Karpas-422 (cell line): ENCODE data around the gene WDCP. TPM values are rescaled to one million over a fixed set of nuclear protein-coding genes. Genes with fewer than 3 reads are reported as not detected.
"Not testable (repeated sequence)": the region's sequence is repeated elsewhere in the genome, so short reads cannot be mapped to it uniquely, and the experiment has no call there.

Experiments used
- DNase-seq: peaks from one replicate; pipeline ENCODE4 v3.0.0-alpha.2; 2015
- H2AFZ ChIP-seq: fragments of 200-600 bp; sonication (generic); 2 replicates; pipeline ENCODE4 v1.6.1; 2014; ENCODE audit warnings: antibody characterized with exemption, low read length, mixed read lengths
- H3K27ac ChIP-seq: fragments of 200-600 bp; sonication (generic); 2 replicates; pipeline ENCODE4 v1.5.1; 2014; ENCODE audit warnings: mild to moderate bottlenecking, low read length, moderate library complexity
- H3K27me3 ChIP-seq: fragments of 200-600 bp; sonication (generic); 2 replicates; pipeline ENCODE4 v1.6.1; 2014; ENCODE audit warnings: low read length, mixed read lengths
- H3K36me3 ChIP-seq: fragments of 200-600 bp; sonication (generic); 2 replicates; pipeline ENCODE4 v1.6.1; 2014; ENCODE audit warnings: low read length, mixed read lengths; ENCODE audit not compliant: insufficient read depth
- H3K4me1 ChIP-seq: fragments of 200-600 bp; sonication (generic); 2 replicates; pipeline ENCODE4 v1.6.1; 2014; ENCODE audit warnings: mild to moderate bottlenecking, low read length, mixed read lengths
- H3K4me2 ChIP-seq: fragments of 200-600 bp; sonication (generic); 2 replicates; pipeline ENCODE4 v1.6.1; 2014; ENCODE audit warnings: low read length, low read depth, mild to moderate bottlenecking; ENCODE audit not compliant: poor library complexity, severe bottlenecking
- H3K4me3 ChIP-seq: fragments of 200-600 bp; sonication (generic); 2 replicates; pipeline ENCODE4 v1.5.1; 2014; ENCODE audit warnings: mild to moderate bottlenecking, antibody characterized with exemption, low read length, mixed read lengths
- H3K79me2 ChIP-seq: fragments of 200-600 bp; sonication (generic); 2 replicates; pipeline ENCODE4 v1.6.1; 2014; ENCODE audit warnings: mild to moderate bottlenecking, low read length, mixed read lengths
- H3K9ac ChIP-seq: fragments of 200-600 bp; sonication (generic); 2 replicates; pipeline ENCODE4 v1.6.0; 2014; ENCODE audit warnings: low read length
- H3K9me2 ChIP-seq: fragments of 200-600 bp; sonication (generic), shearing (Covaris generic); replicated peaks from 2 replicates; pipeline ENCODE4 v1.6.0; 2014; ENCODE audit warnings: mild to moderate bottlenecking, low read length, moderate library complexity; ENCODE audit not compliant: insufficient read depth
- H3K9me3 ChIP-seq: fragments of 300-700, 200-600 bp; sonication (generic); 2 replicates; pipeline ENCODE4 v1.6.1; 2014; ENCODE audit warnings: low read length, mixed read lengths
- H4K20me1 ChIP-seq: fragments of 200-600 bp; sonication (generic); 2 replicates; pipeline ENCODE4 v1.6.1; 2014; ENCODE audit warnings: mild to moderate bottlenecking, antibody characterized with exemption, low read length, low read depth; ENCODE audit not compliant: insufficient read depth
- total RNA-seq: library from RNA; depleted of rRNA; stranded (reverse); fragments of >200 nt; shearing (Covaris generic); gene quantifications from 2 replicates; pipeline ENCODE4 v1.2.3, GENCODE V29; 2014; ENCODE audit warnings: low replicate concordance

The WDCP gene
- total RNA-seq, 1 experiment from 2014 or later = 24.3 TPM

- not testable (repeated sequence) for H3K9me3 ChIP-seq, H3K36me3 ChIP-seq, DNase-seq, H3K4me3 ChIP-seq, H3K27ac ChIP-seq, H2AFZ ChIP-seq, H4K20me1 ChIP-seq, H3K79me2 ChIP-seq, H3K9ac ChIP-seq, H3K9me2 ChIP-seq, H3K4me1 ChIP-seq, H3K4me2 ChIP-seq, H3K27me3 ChIP-seq
These were observed 32.3 kb downstream of the WDCP start for GRCh38 chr2:24014902-24015301.

GRCh38 chr2:24012521-24013188 is 34.5 kb downstream of the WDCP start:
- Histone ChIP-seq H4K20me1 (no peaks in the 10 kb centered on the region), H3K9me2 (no peaks in the 10 kb centered on the region), H3K4me2 (no peak overlapping the region), H3K36me3 (no peaks in the 10 kb centered on the region), H2AFZ (no peak overlapping the region), H3K27me3 (no peaks in the 10 kb centered on the region), H3K79me2 (no peaks in the 10 kb centered on the region), H3K9me3 (no peaks in the 10 kb centered on the region), H3K4me1 (no peaks in the 10 kb centered on the region), H3K9ac (no peak overlapping the region), H3K27ac (no peak overlapping the region), H3K4me3 (no peak overlapping the region)
- DNase-seq = no peak

GRCh38 chr2:24011250-24012104 is 35.7 kb downstream of the WDCP start:
- no peaks in the 10 kb centered on the region for H4K20me1 ChIP-seq

GRCh38 chr2:24010477-24011249 is 36.5 kb downstream of the WDCP start:
- Histone ChIP-seq H3K9me3 (no peaks in the 10 kb centered on the region), H3K36me3 (no peaks in the 10 kb centered on the region), H3K79me2 (no peaks in the 10 kb centered on the region), H2AFZ (no peak overlapping the region), H4K20me1 (no peaks in the 10 kb centered on the region), H3K9me2 (no peaks in the 10 kb centered on the region), H3K4me1 (no peaks in the 10 kb centered on the region), H3K4me3 (no peak overlapping the region), H3K27me3 (no peaks in the 10 kb centered on the region), H3K27ac (no peak overlapping the region), H3K9ac (no peak overlapping the region), H3K4me2 (no peak overlapping the region)
- DNase-seq = no peak

More at GRCh38 chr2:24011250-24012104, 35.7 kb downstream of the WDCP start:
- no peak overlapping the region for H2AFZ ChIP-seq
- no peak overlapping the region for H3K4me2 ChIP-seq
- H3K9ac ChIP-seq = no peak overlapping the region
- no peaks in the 10 kb centered on the region for H3K79me2 ChIP-seq
- no peaks in the 10 kb centered on the region for H3K27me3 ChIP-seq
- no peaks in the 10 kb centered on the region for H3K4me1 ChIP-seq
- DNase-seq = no peak
- no peaks in the 10 kb centered on the region for H3K9me2 ChIP-seq
- H3K9me3 ChIP-seq = no peaks in the 10 kb centered on the region
- H3K4me3 ChIP-seq = no peak overlapping the region
- H3K27ac ChIP-seq = no peak overlapping the region
- H3K36me3 ChIP-seq = no peaks in the 10 kb centered on the region

- no peak within 1 kb of the TSS for H3K4me3 ChIP-seq
- H3K9me2 ChIP-seq = no peaks in the 10 kb centered on the region
- no peak within 1 kb of the TSS for H2AFZ ChIP-seq
- H3K9ac ChIP-seq = no peak within 1 kb of the TSS
- H3K36me3 ChIP-seq = no peaks in the 10 kb centered on the region
- H4K20me1 ChIP-seq = no peaks in the 10 kb centered on the region
- H3K27ac ChIP-seq = no peak within 1 kb of the TSS
- no peak within 1 kb of the TSS for H3K4me2 ChIP-seq
- no peaks in the 10 kb centered on the region for H3K4me1 ChIP-seq
- no peak for DNase-seq
- H3K9me3 ChIP-seq = no peaks in the 10 kb centered on the region
- no peaks in the 10 kb centered on the region for H3K27me3 ChIP-seq
- H3K79me2 ChIP-seq = no peaks in the 10 kb centered on the region
These were observed 37.3 kb downstream of the WDCP start, which contains the start of gene MFSD2B for GRCh38 chr2:24009680-24010476. TSS of gene MFSD2B (plus strand) at chr2:24010085. CDS start at chr2:24010097, 12 bp downstream.

- H3K4me1 ChIP-seq = no peaks in the 10 kb centered on the region
- DNase-seq = no peak
- no peak overlapping the region for H2AFZ ChIP-seq
- no peaks in the 10 kb centered on the region for H3K27me3 ChIP-seq
- H3K79me2 ChIP-seq = no peaks in the 10 kb centered on the region
- no peaks in the 10 kb centered on the region for H3K9me3 ChIP-seq
- no peak overlapping the region for H3K4me3 ChIP-seq
- no peak overlapping the region for H3K4me2 ChIP-seq
- no peaks in the 10 kb centered on the region for H3K9me2 ChIP-seq
- H3K36me3 ChIP-seq = no peaks in the 10 kb centered on the region
- no peak overlapping the region for H3K27ac ChIP-seq
- no peak overlapping the region for H3K9ac ChIP-seq
- H4K20me1 ChIP-seq = no peaks in the 10 kb centered on the region
These were observed 37.9 kb downstream of the WDCP start for GRCh38 chr2:24009367-24009679.

- no peak overlapping the region for H2AFZ ChIP-seq
- H3K4me3 ChIP-seq = no peak overlapping the region
- no peak overlapping the region for H3K4me2 ChIP-seq
- no peaks in the 10 kb centered on the region for H3K9me2 ChIP-seq
- H3K36me3 ChIP-seq = no peaks in the 10 kb centered on the region
- H3K79me2 ChIP-seq = no peaks in the 10 kb centered on the region
- H3K27me3 ChIP-seq = no peaks in the 10 kb centered on the region
- H3K4me1 ChIP-seq = no peaks in the 10 kb centered on the region
- DNase-seq = no peak
- H4K20me1 ChIP-seq = no peaks in the 10 kb centered on the region
- H3K27ac ChIP-seq = no peak overlapping the region
- no peak overlapping the region for H3K9ac ChIP-seq
- H3K9me3 ChIP-seq = no peaks in the 10 kb centered on the region
These were observed 38.4 kb downstream of the WDCP start for GRCh38 chr2:24008672-24009366.
